LHCN-M2 (cell line): ENCODE results near the gene MYOZ3. TPM values are rescaled to one million over a fixed set of nuclear protein-coding genes. Genes with fewer than 3 reads are reported as not detected.

Source experiments
- DNase-seq: peaks from one replicate; pipeline ENCODE4 v3.0.0-alpha.2; 2012; ENCODE audit warnings: low read depth
- total RNA-seq: library from RNA; depleted of rRNA; stranded (reverse); fragments of >200 nt; gene quantifications from 2 replicates; pipeline ENCODE4 v1.2.3, GENCODE V29; 2014

The MYOZ3 gene
- total RNA-seq, 1 experiment from 2014 or later: 0.06 TPM

- DNase-seq: peak; percentile 89
Measured at GRCh38 chr5:150642567-150642927, 18.5 kb upstream of the MYOZ3 start.

DNA sequence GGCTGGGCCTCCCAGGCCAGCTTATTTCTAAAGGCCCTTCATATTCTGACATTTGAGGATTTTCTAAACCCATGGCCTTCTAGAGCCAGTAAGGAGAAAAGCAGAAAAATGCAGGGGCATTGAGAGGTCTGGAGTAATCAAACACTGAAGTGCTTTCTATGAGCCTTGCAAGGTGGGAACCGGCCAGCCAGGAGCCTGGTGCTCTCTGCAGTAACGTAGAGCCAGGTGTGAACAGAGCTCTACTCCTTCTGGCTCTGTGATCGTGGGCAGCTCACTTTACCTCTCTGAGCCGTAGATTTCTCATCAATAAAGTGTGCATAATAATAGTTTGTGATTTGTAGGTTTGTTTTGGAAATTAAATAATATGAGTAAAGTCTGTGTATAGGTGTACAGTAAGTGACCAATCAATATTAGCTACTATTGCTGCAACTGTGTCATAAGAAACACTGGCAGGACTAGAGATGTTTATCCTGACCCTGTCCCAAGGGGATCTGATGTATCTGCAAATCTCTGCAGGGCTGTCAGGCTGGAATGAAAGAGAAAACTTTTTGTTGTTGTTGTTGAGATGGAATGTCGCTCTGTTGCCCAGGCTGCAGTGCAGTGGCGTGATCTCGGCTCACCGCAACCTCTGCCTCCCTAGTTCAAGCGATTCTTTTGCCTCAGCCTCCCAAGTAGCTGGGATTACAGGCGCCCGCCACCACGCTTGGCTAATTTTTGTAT, 17.9 kb upstream of the MYOZ3 start:
- no peak for DNase-seq

DNA sequence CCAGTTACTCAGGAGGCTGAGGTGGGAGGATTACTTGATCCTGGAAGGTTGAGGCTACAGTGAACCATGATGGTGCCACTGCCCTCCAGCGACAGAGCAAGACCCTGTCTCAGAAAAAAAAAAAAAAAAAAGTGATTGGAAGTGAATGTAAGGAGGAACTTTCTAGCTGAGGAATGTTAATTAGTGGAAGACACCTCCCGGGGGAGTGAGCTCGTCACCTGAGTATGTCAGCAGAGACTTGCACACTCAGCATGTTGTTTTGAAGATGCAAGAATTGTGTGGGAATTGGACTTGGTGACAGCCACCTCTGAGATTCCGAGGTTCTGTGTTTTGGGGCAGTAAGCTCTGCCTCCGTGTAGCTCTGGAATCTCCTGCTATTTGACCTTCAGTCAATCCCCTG, 17.0 kb upstream of the MYOZ3 start:
- no peak for DNase-seq

DNA sequence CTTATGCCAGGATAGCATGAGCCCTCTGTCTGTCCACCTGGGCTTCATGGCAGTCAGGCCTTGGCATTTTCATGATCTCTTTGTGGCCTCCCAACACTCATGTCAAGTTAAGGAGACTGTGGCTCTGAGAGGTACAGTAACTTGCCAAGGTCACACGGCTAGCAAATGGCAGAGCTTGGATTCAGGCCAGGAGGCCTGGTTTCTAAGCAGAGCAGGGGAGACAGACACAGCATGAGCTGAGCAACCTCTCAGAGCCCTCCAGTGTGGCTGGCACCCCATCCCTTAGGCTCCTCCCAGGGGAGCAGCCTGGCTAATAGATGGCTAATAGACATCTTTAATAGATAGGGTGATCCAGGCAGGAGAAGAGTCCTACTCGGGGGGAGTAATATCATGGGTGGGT, 16.5 kb upstream of the MYOZ3 start:
- DNase-seq: peak; percentile 23

- DNase-seq: peak; percentile 92
Measured at GRCh38 chr5:150645070-150645700, 15.9 kb upstream of the MYOZ3 start.

GRCh38 chr5:150647275-150648251, 13.5 kb upstream of the MYOZ3 start:
- DNase-seq: no peak

DNA sequence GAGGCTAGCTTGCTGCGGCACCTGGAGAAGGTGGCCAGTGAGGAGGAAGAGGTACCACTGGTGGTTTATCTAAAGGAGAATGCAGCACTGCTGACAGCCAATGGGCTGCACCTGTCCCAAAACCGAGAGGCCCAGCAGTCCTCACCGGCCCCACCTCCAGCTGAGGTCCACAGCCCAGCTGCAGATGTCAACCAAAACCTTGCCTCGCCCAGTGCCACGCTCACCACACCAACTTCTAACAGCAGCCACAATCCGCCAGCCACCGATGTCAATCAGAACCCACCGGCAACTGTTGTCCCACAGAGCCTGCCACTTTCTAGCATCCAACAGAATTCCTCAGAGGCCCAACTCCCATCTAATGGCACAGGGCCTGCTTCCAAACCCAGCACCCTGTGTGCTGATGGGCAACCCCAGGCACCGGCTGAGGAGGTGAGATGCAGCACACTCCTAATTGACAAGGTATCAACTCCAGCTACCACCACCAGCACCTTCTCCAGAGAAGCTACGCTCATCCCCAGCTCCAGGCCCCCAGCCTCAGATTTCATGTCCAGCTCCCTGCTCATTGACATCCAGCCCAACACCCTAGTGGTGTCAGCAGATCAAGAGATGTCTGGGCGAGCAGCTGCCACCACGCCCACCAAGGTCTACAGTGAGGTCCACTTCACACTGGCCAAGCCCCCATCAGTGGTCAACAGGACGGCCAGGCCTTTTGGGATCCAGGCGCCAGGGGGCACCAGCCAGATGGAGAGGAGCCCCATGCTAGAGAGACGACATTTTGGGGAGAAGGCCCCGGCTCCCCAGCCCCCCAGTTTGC, 12.6 kb upstream of the MYOZ3 start:
- peak; percentile 42 for DNase-seq

DNA sequence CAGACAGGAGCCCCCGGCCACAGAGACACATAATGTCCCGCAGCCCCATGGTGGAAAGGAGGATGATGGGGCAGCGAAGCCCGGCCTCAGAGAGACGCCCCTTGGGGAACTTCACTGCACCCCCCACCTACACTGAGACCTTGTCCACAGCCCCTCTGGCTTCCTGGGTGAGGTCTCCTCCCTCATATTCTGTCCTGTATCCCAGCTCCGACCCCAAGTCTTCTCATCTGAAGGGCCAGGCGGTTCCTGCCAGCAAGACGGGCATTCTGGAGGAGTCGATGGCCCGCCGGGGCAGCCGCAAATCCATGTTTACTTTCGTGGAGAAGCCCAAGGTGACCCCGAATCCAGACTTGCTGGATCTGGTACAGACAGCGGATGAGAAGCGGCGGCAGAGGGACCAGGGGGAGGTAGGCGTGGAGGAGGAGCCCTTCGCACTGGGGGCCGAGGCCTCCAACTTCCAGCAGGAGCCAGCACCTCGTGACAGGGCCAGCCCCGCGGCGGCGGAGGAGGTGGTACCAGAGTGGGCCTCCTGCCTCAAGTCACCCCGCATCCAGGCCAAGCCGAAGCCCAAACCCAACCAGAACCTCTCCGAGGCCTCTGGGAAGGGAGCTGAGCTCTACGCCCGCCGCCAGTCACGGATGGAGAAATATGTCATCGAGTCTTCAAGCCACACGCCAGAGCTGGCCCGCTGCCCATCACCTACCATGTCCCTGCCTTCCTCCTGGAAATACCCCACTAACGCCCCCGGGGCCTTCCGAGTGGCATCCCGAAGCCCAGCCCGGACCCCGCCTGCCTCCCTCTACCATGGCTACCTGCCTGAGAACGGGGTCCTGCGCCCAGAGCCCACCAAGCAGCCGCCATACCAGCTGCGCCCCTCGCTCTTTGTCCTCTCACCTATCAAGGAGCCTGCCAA, 11.7 kb upstream of the MYOZ3 start:
- no peak for DNase-seq

DNA sequence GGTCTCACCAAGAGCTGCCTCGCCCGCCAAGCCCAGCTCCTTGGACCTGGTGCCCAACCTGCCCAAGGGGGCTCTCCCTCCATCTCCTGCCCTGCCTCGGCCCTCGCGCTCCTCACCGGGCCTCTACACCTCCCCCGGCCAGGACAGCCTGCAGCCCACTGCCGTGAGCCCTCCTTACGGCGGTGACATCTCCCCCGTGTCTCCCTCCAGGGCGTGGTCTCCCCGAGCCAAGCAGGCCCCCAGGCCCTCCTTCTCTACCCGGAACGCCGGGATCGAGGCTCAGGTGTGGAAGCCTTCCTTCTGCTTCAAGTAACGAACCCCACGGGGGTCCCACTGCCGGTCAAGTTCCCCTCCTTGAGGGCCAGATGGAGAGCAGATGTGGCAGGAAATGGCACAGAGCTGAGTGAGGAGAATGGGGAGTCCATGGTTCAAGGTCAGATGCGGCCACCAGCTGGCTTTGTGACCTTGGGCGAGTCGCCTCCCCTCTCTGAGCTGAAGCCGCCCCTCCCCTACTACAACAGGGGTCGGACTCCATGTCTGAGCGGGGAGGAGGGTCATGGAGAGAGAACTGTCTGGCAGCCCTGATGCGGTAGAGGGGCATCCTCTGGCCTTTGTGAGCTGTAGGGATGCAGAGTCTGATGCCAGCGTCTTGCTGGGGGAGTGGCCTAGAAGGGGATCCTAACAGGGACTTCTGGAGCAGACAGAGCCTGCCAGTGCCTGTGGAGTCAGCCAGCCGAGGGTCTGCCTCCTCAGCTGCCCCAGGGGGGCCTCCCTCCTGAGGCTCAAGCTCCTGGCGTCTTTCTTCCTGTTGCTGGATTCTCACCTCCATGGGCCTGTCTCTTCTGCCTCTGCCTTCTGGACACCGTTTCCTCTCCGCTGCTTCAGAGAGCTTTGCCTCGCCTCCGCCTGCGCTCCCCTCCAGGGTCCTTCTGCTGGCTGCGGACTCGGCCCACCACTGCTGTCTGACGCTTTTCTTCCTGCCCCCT, 10.7 kb upstream of the MYOZ3 start:
- DNase-seq: no peak

DNA sequence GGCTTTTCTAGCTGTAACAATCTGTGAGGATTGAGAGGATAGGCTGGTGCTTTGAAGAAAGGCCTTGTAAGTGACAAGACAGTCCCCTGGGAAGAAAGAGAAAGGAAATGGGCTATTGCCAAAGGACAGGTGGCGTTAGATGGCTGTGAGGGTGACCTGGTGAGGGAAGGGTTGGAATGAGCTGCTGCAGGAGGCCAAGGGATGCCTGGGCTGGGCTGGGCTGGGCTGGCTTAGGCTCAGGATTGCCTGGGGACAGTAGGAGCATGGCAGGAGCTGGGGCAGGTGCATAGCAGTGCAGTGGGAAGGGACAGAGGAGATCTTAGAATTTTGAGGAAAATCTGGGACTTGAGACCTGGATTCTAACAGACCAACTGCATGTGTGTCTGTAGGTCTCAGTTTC, 9.7 kb upstream of the MYOZ3 start:
- DNase-seq: no peak

DNA sequence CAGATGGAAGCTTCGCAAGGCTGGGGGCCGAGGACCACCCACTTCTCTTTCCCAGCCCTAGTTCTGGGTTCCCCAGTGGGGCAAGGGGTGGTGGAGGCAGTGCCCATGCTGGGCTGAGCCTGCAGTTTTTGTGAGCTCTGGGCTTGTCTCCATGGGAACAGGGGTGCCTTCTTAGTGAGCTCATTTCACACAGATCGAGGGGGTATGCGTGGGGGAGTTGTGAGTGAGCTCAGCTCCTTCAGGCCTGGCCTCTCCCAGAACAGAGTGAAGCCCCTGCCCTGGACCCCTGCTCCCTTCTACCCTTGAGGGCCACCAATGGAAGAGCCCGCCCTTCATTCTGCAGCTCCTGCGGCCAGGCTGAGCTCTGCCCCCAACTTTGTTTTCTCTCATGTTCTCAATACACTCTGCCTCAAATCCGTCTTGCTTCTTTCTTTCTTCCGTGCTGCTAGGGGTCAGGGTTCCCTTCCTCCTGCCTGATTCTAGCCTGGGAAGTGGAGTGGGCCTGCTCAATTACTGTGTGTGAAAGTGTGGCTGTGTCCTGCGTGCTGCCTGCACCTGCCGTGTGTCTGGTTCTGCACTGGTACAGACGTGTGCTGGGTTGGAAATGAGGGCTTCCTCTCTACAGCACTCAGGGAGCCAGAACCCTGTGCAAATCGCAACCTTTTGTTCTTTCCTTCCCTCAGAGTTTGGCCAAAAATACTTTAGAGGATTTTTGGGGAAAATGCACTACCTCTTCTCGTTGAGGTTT, 9.0 kb upstream of the MYOZ3 start:
- no peak for DNase-seq

DNA sequence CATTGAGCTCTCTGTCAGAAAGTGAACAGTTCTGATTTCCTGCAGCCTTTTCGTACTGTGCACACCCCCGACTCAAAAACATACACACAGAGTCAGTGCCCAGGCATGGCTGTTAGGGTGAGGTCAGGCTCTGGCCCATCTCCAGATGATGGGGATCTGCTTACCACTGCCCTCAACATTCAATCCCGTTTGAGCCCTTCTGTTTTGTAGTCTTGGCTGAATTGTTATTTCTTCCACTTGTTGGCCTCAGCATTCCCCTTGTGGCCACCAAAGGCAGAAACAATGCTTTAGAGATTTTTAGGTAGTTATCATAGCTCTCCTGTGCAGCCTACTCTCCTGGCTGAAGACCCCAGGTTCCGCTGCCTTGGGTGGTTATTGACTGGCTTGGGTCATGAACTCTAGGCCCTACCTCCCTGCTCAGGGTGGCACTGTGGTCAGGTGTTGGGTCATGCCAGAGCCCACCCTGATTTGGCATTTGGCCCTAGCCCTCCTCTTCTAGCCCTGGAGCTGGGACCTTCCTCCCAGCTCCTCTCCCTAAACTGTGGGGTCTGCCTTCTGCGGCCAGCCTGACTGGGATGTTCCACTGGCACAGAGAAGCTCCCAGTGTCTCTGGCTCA, 7.8 kb upstream of the MYOZ3 start:
- DNase-seq: peak; percentile 53

DNA sequence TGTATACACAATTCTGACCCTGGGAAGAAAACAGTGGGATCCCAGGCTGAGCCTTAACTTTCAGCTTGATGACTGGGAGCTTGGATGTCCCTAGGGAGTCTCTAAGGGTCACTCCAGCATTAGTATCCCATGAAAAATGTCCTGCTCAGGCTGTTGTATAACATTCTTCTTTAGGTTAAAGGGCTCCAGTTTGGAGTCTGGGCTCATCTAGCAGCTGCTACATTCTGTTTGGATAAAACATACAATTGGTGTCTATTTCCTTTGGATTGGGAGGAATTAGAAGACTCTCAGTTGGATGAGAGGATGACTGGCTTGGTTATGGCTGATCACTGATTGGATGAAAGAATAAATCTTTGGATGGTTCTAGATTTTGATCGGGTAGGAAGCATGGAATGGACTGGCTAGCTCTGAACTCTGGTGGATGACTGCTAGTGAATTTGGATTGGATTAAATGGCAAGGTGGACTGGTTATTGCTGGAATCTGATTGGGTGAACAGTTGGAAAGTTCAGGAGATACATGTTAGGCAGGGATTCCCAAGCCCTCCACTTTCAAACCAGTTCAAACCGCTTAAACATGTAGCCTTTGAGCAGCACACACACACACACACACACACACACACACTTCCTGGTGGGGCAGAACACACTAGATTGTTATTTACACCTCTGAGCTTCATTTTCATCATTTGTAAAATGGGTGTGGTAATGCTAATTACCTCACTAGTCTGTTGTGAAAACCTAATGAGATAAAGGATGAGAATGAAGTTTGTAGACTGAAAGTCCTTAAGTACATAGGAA, 7.1 kb upstream of the MYOZ3 start:
- peak; percentile 46 for DNase-seq

DNA sequence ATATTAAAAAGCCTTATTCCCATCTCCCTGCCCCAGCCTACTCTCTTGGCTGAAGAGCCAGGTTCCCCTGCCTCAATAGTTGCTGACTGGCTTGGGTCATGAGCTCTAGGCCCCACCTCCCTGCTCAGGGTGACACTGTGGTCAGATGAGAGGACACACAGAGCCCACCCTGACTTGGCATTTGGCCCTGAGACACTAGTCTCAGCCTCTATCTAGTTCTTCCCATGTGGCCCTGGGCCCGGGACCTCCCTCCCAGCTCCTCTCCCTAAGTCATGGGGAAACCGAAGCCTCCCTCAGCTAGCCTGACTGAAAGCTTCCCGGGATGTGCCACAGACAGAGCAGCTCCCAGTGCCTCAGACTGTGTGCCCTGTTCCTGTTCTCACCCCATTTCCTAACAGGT, 5.8 kb upstream of the MYOZ3 start:
- no peak for DNase-seq

DNA sequence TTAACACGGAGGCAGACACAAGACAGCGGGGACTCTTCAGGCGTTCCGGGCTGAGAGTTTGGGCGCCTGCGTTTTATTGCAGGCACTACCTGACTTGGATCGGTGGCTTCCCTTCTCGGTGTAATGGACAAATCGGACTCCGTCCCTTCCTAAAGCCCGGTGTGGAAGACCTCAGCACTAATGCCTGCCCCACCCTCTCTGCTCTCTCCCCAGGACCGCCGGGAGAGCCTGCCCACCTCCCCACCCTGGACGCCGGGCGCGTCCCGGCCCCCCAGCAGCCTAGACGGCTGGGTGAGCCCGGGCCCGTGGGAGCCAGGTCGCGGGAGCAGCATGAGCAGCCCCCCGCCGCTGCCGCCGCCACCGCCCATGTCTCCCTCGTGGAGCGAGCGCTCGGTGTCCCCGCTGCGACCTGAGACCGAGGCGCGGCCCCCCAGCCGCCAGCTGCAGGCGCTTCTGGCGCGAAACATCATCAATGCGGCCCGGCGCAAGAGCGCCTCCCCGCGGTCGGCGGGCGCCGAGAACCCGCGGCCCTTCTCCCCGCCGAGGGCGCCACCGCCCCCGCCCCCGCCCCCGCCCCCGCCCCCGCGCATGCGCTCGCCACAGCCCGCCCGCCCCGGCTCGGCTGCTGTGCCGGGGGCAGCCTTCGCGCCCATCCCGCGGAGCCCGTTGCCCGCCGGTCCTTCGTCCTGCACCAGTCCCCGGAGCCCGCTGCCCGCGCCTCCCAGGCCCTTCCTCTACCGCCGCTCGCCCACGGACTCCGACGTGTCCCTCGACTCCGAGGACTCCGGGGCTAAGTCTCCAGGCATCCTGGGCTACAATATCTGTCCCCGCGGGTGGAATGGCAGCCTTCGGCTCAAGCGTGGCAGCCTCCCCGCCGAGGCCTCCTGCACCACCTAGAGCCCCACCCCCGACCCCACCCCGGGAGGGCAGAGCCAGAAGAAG, 4.6 kb upstream of the MYOZ3 start:
- peak; percentile 49 for DNase-seq

DNA sequence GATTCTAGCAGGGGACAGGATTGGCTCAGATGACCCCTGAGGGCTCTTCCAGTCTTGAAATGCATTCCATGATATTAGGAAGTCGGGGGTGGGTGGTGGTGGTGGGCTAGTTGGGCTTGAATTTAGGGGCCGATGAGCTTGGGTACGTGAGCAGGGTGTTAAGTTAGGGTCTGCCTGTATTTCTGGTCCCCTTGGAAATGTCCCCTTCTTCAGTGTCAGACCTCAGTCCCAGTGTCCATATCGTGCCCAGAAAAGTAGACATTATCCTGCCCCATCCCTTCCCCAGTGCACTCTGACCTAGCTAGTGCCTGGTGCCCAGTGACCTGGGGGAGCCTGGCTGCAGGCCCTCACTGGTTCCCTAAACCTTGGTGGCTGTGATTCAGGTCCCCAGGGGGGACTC, 2.9 kb upstream of the MYOZ3 start:
- no peak for DNase-seq
